Testis (tissue), 3 donors: Measurements from ENCODE around the gene CELF4. TPM values are rescaled to one million over a fixed set of nuclear protein-coding genes. Genes with fewer than 3 reads are reported as not detected.

Experiments
- DNase-seq: peaks from one replicate; pipeline ENCODE4 v3.0.0-alpha.2; 2019
- H3K27ac ChIP-seq, 2 donors: fragments of 200-600 bp; sonication (generic); one replicate each; pipeline ENCODE4 v1.5.1; 2019
- H3K27me3 ChIP-seq: fragments of 200-600 bp; sonication (generic); one replicate; pipeline ENCODE4 v1.5.1; 2019
- H3K36me3 ChIP-seq: fragments of 200-600 bp; sonication (generic); one replicate; pipeline ENCODE4 v1.5.1; 2017; ENCODE audit warnings: low read depth; ENCODE audit errors: missing control alignments
- H3K4me1 ChIP-seq: fragments of 200-600 bp; sonication (generic); one replicate; pipeline ENCODE4 v1.5.1; 2019
- H3K4me3 ChIP-seq, 2 donors: fragments of 200-600 bp; sonication (generic); one replicate each; pipeline ENCODE4 v1.5.1; 2017 to 2019
- H3K9me3 ChIP-seq: fragments of 200-600 bp; sonication (generic); one replicate; pipeline ENCODE4 v1.5.1; 2017
- POLR2A ChIP-seq: fragments of 450-650 bp; IDR thresholded peaks from one replicate; pipeline ENCODE4 v1.6.1; 2017; ENCODE audit warnings: antibody characterized with exemption, mild to moderate bottlenecking, moderate library complexity
- WGBS, 2 donors: methylation state at CpG; one replicate each; pipeline ENCODE4 v1.1.5; 2018; 5-methylcytosine and 5-hydroxymethylcytosine counted together
- intact Hi-C: fragments of 100-400 bp; cut with DNase I; formaldehyde crosslinking; loops from one replicate; pipeline ENCODE4 v1.15.1; 2023; ENCODE audit warnings: low total_unique reads
- polyA plus RNA-seq: library from polyadenylated mRNA; stranded (reverse); fragments of 350-450 nt; fragmentation: Illumina TruSeq; extraction: RNeasy Lipid Tissue Mini Kit (QIAGEN cat#74804); gene quantifications from one replicate; pipeline ENCODE4 v1.2.3, GENCODE V29; 2014; ENCODE audit warnings: low read depth, low replicate concordance; ENCODE audit not compliant: insufficient read depth
- total RNA-seq, 2 donors: library from RNA; depleted of rRNA; stranded (reverse); fragments of >200 nt; gene quantifications; one replicate each; pipeline ENCODE4 v1.2.3, GENCODE V29; 2016
- TF ChIP-seq, protein P1 (sequence below), 3 experiments: fragments of 450-650 bp in 2 of 3; fragments of 200-600 bp in 1 of 3; sonication (generic) in 1 of 3; IDR thresholded peaks; one replicate each; pipeline ENCODE4 v1.5.1; 2016 to 2019; ENCODE audit warnings: antibody characterized with exemption in 3 of 3, mild to moderate bottlenecking in 2 of 3, moderate library complexity in 1 of 3

The CELF4 gene
- total and polyA plus RNA-seq, 3 donors from 2014 or later: 3.9 to 6.3 (median 4.8) TPM

DNA sequence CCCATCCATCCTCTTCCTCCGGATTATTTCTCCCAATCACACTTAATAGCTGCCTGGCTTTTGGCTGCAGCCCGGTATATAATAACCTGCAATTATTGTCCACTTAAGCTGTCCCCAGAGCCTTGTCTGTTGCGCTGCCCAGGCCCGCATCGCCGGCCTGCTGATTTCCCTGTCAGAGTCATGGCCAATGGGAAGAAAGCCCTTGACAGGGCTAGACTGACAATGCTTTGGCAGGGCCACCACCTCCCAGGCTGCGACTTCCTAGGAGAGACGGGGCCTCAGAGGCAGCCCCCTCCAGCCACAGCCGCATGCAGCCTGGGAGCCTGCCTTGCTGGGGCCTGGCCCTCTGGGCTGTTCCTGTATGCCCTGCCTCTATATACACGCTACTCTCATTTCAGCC, 10.0 kb upstream of the CELF4 start:
- Histone ChIP-seq H3K36me3 (no peaks in the 10 kb centered on the region), H3K27me3 (no peaks in the 10 kb centered on the region), H3K4me3 (no peak overlapping the region), H3K9me3 (no peaks in the 10 kb centered on the region), H3K27ac (no peak overlapping the region), H3K4me1 (peaks cover 6% of the 10 kb centered on the region)
- TF ChIP-seq, protein P1, sequence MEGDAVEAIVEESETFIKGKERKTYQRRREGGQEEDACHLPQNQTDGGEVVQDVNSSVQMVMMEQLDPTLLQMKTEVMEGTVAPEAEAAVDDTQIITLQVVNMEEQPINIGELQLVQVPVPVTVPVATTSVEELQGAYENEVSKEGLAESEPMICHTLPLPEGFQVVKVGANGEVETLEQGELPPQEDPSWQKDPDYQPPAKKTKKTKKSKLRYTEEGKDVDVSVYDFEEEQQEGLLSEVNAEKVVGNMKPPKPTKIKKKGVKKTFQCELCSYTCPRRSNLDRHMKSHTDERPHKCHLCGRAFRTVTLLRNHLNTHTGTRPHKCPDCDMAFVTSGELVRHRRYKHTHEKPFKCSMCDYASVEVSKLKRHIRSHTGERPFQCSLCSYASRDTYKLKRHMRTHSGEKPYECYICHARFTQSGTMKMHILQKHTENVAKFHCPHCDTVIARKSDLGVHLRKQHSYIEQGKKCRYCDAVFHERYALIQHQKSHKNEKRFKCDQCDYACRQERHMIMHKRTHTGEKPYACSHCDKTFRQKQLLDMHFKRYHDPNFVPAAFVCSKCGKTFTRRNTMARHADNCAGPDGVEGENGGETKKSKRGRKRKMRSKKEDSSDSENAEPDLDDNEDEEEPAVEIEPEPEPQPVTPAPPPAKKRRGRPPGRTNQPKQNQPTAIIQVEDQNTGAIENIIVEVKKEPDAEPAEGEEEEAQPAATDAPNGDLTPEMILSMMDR (IDR thresholded peaks at IDR 0.05): no peak
- TF ChIP-seq POLR2A: no peak
- no peak for DNase-seq
- intact Hi-C loops: loop anchor here (10.0 kb wide), 1 partner anchor 1009 kb away; no protein-coding TSS in a partner anchor
- WGBS, 2 donors: 87 to 90% methylated on average over 7 to 10 of the region's 10 CpGs

DNA sequence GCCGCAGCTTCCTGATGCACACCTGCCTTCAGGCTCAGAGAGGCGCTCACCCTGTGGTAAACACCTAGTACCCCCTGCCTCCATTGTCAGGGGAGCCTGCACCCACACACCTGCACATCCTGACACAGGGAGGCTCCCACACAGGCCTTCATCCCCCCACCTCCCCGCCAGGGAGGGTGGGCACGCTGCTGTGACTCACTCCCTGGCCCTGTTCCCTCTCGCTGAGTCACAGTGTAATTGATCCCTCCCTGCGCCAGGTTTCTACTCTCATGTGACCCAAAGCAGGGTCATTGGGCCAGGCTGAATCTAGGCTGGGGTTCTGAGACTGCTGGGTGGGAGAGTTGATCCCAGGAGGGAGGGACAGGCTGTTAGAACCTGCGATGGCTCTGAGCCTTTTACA, 8.5 kb upstream of the CELF4 start:
- no peaks in the 10 kb centered on the region for H3K36me3 ChIP-seq
- DNase-seq: no peak

DNA sequence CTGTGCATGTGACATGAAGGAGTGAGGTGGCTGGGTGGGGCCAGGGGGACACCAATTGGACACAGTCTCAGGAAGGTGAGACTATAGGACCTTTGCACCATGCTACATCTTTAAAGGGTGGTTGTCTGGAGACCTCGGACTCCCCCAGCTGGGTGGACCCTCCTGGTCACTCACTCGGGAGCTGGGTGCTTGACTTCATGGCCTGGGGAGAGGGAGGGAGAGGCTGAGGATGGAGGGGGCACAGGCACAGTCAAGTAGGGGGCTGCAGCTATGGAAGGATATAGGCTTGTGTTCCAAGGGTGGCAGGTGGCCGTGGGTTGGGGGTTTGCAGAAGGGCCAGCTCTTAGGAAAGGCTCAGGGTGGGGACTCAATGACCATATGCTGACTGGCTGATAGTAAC, 7.1 kb upstream of the CELF4 start:
- Histone ChIP-seq H3K36me3 (no peaks in the 10 kb centered on the region), H3K27me3 (no peaks in the 10 kb centered on the region), H3K4me1 (peaks cover 6% of the 10 kb centered on the region), H3K27ac (no peak overlapping the region), H3K9me3 (no peaks in the 10 kb centered on the region), H3K4me3 (no peak overlapping the region)
- no peak for DNase-seq
- 79 to 86% methylated on average over 3 of the region's 3 CpGs for WGBS, 2 donors
- intact Hi-C loops: loop anchor here (10.0 kb wide), 1 partner anchor 1012 kb away; no protein-coding TSS in a partner anchor
- TF ChIP-seq POLR2A: no peak
- TF ChIP-seq, protein P1 (IDR thresholded peaks at IDR 0.05): no peak

More for the DNA sequence above, 8.5 kb upstream of the CELF4 start:
- TF ChIP-seq, protein P1 (IDR thresholded peaks at IDR 0.05): no peak
- no peak for TF ChIP-seq POLR2A
- Histone ChIP-seq H3K27me3 (no peaks in the 10 kb centered on the region), H3K4me3 (no peak overlapping the region), H3K27ac (no peak overlapping the region), H3K9me3 (no peaks in the 10 kb centered on the region), H3K4me1 (peaks cover 6% of the 10 kb centered on the region)
- 91 to 95% methylated on average over 7 of the region's 7 CpGs for WGBS, 2 donors
- intact Hi-C loops: loop anchor here (10.0 kb wide), 1 partner anchor 1011 kb away; no protein-coding TSS in a partner anchor

DNA sequence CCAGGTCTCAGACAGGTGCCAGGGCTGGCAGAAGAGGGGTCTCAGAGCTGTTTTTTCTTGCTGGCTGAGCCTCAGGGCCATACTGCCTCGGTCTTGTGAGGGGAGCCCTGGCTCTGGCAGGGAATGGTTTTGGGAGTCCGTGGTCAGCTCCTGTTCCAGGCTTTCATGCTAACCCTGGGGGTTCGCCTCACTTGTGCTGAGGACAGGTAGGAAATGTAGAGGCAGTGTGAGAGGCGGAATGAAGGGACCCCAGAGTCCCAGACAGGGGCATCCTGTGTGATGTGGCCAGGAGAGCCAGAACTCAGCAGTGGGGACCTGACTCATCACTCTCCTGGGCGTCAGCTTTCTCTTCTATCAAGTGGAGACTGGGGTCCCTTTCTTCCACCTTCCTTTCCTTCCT, 5.7 kb upstream of the CELF4 start:
- Histone ChIP-seq H3K27ac (no peak overlapping the region), H3K36me3 (no peaks in the 10 kb centered on the region), H3K9me3 (no peaks in the 10 kb centered on the region), H3K27me3 (no peaks in the 10 kb centered on the region), H3K4me1 (peaks cover 4% of the 10 kb centered on the region), H3K4me3 (no peak overlapping the region)
- TF ChIP-seq, protein P1 (IDR thresholded peaks at IDR 0.05): no peak
- TF ChIP-seq POLR2A: no peak
- 82 to 84% methylated on average over 5 of the region's 5 CpGs for WGBS, 2 donors
- DNase-seq: no peak
- intact Hi-C loops: loop anchor here (10.0 kb wide), 1 partner anchor 1014 kb away; no protein-coding TSS in a partner anchor

DNA sequence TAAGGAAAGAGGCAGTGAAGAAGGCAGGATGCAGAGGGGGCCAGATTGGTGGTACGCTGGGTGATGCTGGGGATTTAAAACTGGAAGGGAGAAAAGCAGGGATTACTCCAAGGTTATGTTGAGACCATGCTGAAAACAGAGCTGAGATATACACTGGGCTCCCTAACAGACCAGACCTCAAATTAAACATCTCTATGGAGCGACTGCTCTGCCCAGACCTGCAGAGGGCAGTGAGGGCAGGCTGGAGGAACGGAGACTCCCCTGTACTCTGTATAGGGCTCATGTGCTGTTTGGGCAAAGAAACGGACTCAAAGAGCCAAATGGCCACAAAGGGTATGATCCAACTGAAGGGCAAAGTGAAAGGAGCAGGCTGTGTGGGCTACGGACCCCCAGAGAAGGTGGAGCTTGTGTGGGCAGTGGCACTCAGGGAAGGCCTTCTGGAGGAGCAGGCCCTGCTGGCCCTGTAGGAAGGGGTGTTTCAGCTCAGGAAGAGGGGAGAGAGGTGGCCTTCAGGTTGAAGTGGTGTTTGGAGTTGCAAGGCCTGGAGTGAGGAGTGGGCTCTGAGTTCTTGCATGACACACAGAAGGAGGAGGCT, 4.8 kb upstream of the CELF4 start:
- 85 to 94% methylated on average over 5 of the region's 5 CpGs for WGBS, 2 donors
- no peak for DNase-seq
- H3K27ac ChIP-seq: no peak overlapping the region
- no peaks in the 10 kb centered on the region for H3K27me3 ChIP-seq
- intact Hi-C loops: loop anchor here (10.0 kb wide), 1 partner anchor 1014 kb away; no protein-coding TSS in a partner anchor
- no peak overlapping the region for H3K4me3 ChIP-seq
- TF ChIP-seq, protein P1 (IDR thresholded peaks at IDR 0.05): no peak
- no peak for TF ChIP-seq POLR2A
- no peaks in the 10 kb centered on the region for H3K9me3 ChIP-seq
- H3K4me1 ChIP-seq: peaks cover 4% of the 10 kb centered on the region
- no peaks in the 10 kb centered on the region for H3K36me3 ChIP-seq
